Measurements from ENCODE around the gene GREM2. TPM values are rescaled to one million over a fixed set of nuclear protein-coding genes. Genes with fewer than 3 reads are reported as not detected.

Gene GREM2
- total and polyA plus RNA-seq, 2 experiments from 2014 or later = 0.18 to 0.21 TPM

GRCh38 chr1:240586006-240586405 lies 25.9 kb downstream of the GREM2 start (continued):
- TF ChIP-seq ZNF462 (CRISPR knock-in tag; IDR thresholded peaks at IDR 0.05) (no peak), ETS1 (IDR thresholded peaks at IDR 0.05) (no peak), EZH2 (IDR thresholded peaks at IDR 0.05; ENCODE audit: low read depth, unreplicated experiment) (no peak), REST (IDR thresholded peaks at IDR 0.05; ENCODE audit: unreplicated experiment) (no peak), ZNF114 (CRISPR knock-in tag; IDR thresholded peaks at IDR 0.05) (no peak), STAT1 (IDR thresholded peaks at IDR 0.05; ENCODE audit: unreplicated experiment) (no peak), ZNF331 (CRISPR knock-in tag; IDR thresholded peaks at IDR 0.05; ENCODE audit: low read depth) (no peak)
